ENCODE data around the gene USH2A.

GRCh38 chr1:216330262-216330661, 93.0 kb downstream of the USH2A start:
- TF ChIP-seq POLR2AphosphoS5 (IDR thresholded peaks at IDR 0.05) (no peak), CTCF (IDR thresholded peaks at IDR 0.05) (no peak), EP300 (IDR thresholded peaks at IDR 0.05) (no peak), POLR2A (IDR thresholded peaks at IDR 0.05; ENCODE audit: low read depth) (no peak)
